Mammary epithelial cell (primary cell): ENCODE measurements around the gene C1GALT1.

Experiments used
- EZH2 ChIP-seq: IDR thresholded peaks from 2 replicates; pipeline ENCODE4 v1.6.1; 2012; ENCODE audit warnings: low read length, inconsistent platforms, borderline replicate concordance
- TF ChIP-seq, protein P1 (sequence below), 2 donors: IDR thresholded peaks in 1 of 2; conservative IDR thresholded peaks in 1 of 2; 2 replicates each; pipeline ENCODE4 v1.5.1; 2011 to 2012; ENCODE audit warnings: inconsistent platforms in 2 of 2, low read length in 2 of 2, mild to moderate bottlenecking in 2 of 2, control low read depth in 1 of 2, low read depth in 1 of 2; ENCODE audit not compliant: insufficient read depth in 1 of 2; ENCODE audit errors: extremely low read depth in 1 of 2

DNA sequence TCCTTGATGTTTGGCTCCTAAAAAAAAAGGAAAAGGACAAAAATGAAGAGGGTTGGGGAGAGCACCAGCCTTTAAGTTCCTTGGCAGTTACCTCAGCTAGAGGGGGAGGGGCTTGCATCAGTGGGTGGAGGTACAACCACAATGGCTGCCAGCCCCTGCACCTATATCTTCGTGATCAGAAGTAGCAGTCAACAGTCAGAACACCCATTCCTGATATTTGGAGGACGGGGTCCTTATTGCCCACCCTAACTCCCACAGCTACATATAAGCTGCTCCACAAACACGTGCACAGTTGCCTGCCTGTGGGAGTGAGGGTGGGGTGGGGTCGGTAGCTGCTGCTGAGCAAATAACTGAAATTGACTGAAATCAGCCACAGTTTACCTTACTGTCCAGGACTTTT, 26.2 kb downstream of the C1GALT1 start:
- TF ChIP-seq, protein P1, sequence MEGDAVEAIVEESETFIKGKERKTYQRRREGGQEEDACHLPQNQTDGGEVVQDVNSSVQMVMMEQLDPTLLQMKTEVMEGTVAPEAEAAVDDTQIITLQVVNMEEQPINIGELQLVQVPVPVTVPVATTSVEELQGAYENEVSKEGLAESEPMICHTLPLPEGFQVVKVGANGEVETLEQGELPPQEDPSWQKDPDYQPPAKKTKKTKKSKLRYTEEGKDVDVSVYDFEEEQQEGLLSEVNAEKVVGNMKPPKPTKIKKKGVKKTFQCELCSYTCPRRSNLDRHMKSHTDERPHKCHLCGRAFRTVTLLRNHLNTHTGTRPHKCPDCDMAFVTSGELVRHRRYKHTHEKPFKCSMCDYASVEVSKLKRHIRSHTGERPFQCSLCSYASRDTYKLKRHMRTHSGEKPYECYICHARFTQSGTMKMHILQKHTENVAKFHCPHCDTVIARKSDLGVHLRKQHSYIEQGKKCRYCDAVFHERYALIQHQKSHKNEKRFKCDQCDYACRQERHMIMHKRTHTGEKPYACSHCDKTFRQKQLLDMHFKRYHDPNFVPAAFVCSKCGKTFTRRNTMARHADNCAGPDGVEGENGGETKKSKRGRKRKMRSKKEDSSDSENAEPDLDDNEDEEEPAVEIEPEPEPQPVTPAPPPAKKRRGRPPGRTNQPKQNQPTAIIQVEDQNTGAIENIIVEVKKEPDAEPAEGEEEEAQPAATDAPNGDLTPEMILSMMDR (conservative IDR thresholded peaks at IDR 0.05 in 1 of 2, IDR thresholded peaks at IDR 0.05 in 1 of 2; ENCODE audit: extremely low read depth in 1 of 2, insufficient read depth in 1 of 2, low read depth in 1 of 2, low read length in 2 of 2) = no peak
- TF ChIP-seq EZH2 = no peak
